Measurements from ENCODE around the gene FOXJ3. TPM values are rescaled to one million over a fixed set of nuclear protein-coding genes. Genes with fewer than 3 reads are reported as not detected.
A peak's percentile ranks its signal among the peaks of the same experiment; 100 is the strongest.

The FOXJ3 gene
- total RNA-seq, 1 experiment from 2014 or later, result 33.8 TPM

DNA sequence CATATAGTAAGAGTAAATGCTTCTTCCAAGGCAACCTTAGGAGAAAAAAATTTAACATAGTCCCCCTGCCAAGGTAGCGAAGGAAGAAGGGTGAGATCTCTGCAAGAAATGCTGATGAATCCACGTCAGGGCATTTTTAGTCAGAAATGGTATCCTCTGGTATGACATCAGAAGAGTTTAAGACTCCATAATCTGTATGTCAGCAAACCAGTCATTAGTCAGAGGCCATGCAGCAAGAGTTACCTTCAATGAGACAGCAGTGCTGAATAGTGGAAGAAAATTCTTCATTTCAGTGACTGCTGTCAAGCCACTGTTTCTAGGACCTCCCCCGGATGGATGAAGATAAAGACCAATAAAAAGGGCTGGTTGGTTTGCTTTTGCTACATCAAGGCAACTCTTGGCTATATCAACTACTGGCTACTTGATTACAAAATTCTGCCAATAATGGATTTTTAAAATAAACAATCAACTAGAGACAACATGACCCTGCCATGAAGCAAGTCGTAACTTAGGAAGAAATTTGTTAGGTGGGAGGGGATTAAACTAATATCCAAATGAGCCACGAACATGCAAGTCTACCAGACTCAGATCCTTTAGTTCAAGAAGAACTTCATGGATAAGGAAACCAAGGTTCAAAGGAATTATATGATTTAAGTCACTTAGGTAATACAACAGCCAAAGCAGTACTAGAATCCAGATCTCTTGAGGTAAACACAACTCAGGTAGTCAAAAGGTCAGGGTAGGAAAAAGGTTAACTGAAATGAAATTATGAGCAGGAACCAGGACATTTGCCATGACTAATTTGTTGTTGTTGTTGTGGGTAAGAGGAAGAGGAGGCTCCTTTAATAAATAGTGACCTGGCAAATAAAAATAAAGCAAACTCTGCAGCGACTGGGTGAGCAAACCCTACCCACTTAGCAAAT is 144.8 kb downstream of the FOXJ3 start:
- no peak for DNase-seq (ENCODE audit: low read depth)

DNA sequence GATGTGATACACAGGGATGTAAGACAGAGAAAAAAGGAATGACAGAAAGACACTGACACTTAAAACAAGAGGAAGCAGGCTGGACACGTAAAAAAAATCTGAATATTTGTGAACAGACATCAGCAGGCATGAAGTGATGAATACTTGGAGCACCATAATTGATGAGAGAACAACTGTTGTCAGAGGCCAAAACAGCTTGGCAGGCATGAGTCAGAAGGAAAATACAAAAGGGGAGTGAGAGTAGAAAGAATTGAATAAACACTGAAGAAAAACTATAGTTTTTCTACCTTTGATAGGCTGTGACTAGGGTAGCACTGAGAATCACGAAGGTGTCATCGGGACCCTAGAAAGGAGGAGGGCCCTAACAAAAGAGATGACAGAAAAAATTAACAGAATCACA is 148.9 kb downstream of the FOXJ3 start:
- DNase-seq (ENCODE audit: low read depth), result peak; percentile 48

DNA sequence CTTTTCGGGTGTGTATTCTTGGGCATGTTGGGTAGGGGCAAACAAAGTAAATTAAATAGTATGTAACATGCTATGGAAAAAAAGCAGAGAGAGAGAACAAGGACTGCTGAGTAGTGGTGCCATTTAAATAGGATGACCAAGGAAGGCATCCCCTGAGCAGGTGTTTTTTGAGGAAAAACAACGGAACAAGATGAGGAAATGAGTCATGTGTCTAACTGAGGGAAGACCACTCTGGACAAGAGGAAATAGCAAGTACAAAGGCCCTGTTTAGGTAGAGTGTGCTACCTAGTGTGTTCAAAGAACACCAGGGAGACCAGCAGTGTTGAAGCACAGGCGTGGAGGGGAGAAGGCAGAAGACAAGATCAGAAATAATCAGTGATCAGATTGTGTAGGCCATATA is 150.4 kb downstream of the FOXJ3 start:
- DNase-seq (ENCODE audit: low read depth), result no peak

DNA sequence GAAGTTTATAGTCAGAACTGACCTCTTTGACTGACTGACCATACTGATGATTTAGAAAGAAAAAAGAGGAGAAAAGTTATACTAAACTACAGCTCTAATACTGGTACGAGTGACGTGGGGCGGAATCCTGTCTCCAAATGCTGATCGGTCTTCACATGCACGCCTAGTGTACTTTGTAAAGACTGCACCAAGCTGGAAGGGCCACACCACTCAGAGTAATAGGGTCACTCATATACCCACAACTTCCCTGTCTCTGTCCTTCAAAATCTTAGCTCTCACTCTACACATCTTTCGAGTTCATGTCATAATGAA is 151.1 kb downstream of the FOXJ3 start:
- DNase-seq (ENCODE audit: low read depth), result no peak

DNA sequence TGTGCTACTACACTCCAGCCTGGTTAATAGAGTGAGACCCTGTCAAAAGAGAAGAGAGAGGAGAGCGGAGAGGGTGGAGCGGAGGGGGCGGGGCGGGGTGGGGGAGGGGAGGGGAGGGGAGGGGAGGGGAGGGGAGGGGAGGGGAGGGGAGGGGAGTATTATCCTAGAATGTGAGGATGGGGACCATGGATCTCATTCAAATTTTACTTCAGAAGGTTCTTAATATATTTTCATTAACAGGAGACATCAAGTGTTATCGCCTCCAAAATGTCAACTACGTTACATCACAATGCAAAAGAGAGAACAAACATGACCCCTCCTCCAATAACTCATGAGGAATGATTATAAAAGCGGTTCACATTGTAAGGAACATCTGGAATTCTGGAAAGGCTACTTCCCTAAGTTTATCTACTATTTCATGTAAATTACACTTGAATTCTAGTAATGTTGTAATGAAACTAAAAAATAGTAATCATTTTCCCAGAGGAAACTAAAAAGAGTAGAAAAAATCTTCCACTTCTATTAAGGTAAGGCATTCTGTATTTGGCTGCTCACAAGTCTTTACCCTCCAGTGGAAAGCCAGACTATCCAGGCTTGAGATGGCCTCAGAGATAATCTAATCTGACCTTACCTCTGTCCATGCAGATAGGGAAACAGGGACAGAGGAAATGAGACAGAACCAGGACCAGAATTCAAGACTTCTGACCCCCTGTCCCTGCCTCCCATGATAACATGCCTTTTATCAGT is 151.7 kb downstream of the FOXJ3 start:
- DNase-seq (ENCODE audit: low read depth), result no peak

DNA sequence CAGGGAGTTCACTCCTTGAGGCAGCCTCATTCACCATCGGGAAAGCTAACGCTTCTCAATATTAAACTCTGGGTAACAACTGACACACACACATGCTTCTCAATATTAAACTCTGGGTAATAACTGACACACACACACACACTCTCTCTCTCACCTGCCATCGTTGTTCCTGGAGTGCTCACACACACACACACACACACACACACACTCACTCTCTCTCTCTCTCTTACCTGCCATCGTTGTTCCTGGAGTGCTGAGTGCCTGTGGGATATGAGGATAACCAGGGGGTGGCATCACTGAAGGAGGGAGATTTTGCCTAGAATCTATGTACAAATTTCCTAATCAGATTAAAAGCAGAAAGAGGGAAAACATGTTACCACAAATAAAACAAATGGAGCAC is 153.3 kb downstream of the FOXJ3 start:
- DNase-seq (ENCODE audit: low read depth), result no peak

DNA sequence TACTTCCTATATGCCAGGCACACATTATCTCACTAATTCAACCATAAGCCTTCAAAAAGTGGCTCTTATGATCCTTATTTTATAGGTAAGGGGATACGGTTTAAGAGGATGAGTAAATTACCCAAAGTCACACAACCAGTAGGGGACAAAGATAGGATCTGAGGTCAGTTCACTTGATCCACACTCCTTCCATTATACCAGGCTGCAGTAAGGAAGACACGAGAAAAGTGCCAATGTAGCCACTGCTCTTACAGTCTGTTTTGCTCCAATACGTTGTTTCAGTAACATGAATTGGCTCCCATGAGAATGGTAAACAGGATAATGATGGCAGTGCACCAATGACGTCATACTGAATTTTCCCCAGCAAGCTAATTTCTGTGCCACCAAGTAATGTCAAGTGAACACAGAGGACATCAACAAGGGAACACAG is 155.1 kb downstream of the FOXJ3 start:
- DNase-seq (ENCODE audit: low read depth), result no peak

DNA sequence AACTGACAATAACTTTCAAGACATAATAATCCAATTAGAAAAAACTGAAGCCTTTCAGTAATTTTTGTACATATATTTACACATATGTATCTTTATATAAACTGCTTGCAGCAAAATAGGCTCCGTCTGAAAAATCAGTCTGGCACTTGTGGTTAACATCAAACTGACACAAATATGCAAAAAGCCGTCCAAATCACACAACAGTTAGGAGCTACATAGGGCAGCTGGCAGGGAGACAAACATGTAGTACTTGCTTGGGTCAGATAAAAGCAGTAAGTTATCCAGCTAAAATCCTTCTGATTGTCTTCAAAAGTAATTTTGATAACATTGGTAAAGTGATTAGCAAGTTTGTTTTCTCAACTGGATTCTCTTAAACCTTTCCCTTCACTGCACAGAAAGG is 155.8 kb downstream of the FOXJ3 start:
- no peak for DNase-seq (ENCODE audit: low read depth)

DNA sequence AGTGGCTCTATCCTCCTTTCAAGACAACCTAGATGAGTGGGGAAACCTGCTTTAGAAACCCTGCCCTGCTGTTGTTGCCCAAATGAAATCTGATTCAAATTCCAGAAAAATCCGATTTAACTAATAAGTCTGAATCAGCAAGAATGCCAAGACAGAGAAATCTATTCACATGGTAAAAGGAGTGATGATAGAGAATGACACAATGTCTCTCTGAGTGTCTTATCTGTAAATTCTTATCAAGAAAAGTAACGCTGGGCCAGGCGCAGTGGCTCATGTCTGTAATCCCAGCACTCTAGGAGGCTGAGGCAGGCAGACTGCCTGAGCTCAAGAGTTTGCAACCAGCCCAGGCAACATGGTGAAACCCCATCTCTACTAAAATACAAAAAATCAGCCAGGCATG is 156.8 kb downstream of the FOXJ3 start:
- DNase-seq (ENCODE audit: low read depth), result no peak

DNA sequence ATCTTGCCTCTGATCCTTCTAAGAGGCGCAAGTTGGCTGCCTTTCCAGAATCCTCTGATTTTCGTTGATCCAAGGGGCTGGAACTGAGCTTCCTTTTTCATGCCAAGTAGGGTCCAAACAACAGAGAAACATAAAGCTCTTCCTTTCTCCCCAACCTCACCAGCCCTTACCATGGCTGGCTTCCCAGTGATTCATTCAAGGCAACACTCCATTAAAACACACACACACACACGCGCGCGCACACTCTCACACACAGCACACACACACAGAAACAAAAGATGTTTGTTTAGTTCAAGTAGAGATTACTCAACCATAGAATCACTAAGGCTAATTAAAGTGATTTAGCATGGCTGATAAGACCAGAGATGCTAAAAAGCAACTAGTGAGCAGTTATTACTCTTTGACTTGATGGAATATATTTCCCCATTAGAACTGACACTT is 157.5 kb downstream of the FOXJ3 start:
- peak; percentile 65 for DNase-seq (ENCODE audit: low read depth)

DNA sequence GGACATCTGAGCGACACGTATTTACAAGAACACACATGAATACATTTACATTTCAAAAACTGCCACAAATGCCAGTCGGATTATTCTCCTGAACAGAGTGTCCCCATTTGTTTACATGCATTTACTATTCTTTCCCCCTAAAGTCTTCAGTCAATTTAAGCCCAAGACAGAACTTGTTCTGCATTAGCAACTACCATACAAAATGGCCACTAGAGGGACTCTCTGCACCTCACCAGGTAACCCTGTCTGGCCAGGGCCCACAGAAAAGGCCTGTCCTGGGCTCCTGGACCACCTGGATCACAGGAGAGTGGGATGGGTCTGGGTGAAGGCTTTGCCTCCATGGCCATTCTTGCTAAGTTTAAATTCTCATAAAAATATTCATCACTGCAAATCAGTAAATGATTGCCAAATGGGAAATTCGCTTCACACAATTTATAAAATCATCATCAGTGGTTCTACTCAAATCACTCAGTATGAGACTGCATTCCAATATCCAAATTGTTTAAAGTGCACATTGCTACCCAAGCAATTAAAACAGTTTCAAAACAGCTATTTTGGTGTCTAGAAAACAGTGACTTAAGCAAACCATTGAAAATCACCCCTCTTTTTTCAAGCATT is 158.0 kb downstream of the FOXJ3 start:
- DNase-seq (ENCODE audit: low read depth), result no peak

DNA sequence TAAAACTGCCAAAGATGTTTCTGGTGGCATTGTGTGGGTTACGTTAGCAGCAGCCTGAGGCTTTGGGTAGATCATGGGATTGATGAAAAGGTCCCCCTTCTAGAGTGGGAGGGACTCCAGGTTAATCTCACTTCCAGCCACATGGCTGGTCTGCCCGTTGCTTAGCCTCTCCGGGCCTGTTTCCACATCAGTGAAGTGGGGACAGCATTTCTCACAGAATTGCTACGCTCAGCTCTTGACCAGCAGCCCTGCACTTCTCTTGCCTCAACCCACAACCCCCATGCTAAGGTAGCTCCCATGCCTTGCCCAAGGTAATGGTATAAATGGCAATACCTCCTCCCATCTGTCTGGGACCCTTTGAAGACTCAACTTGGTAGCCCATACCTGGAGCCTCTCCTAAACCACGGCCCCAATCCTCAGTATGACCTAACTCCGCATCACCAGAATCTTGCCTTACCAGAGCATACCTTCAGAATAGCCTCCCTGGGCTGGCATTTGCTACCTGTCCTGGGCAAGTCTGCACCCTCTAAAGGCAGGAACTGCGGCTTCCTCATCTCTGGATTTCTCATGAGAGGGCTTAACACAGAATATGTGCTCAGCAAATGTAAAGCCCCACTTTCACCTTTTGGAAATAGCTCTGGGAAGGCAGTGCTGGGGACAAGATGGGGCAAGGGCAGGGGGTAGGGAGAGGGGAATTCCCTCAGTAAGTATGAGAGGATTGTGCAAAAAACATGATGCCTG is 159.6 kb downstream of the FOXJ3 start:
- no peak for DNase-seq (ENCODE audit: low read depth)

DNA sequence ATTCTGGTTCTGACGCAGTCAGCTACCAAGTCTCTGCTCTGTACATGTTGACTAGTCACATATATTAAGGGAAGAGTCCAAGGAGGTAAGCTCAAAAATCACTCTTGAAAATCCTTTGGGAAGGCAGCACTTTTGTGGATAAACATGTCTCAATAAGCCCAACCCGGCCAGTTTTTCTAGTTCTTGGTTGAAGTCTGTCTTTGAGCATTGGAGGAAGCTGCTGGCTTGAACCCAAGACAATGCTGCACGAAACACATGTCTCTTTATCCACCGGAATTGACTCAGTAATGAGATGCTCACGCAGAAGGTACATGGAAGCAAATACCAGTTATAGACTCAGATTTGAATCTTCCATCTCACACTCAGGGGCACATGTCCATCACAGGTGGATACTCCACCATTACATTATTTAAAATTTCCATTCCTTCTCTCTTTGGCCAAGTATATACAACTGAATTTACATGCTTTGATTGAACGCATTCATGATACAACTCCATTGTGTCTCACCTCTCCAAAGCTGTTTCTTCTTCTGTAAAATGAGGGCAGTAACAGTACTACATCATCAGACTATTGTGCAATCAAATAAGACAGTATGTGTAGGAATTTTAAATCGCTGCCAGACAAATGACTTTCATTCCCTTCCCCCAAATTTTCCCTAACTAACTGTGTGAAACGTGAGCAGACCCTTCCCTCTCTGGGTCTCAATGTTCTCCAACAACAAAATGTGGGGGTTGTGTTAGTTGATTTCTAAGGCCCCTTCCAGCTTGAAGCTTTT is 160.9 kb downstream of the FOXJ3 start:
- no peak for DNase-seq (ENCODE audit: low read depth)

DNA sequence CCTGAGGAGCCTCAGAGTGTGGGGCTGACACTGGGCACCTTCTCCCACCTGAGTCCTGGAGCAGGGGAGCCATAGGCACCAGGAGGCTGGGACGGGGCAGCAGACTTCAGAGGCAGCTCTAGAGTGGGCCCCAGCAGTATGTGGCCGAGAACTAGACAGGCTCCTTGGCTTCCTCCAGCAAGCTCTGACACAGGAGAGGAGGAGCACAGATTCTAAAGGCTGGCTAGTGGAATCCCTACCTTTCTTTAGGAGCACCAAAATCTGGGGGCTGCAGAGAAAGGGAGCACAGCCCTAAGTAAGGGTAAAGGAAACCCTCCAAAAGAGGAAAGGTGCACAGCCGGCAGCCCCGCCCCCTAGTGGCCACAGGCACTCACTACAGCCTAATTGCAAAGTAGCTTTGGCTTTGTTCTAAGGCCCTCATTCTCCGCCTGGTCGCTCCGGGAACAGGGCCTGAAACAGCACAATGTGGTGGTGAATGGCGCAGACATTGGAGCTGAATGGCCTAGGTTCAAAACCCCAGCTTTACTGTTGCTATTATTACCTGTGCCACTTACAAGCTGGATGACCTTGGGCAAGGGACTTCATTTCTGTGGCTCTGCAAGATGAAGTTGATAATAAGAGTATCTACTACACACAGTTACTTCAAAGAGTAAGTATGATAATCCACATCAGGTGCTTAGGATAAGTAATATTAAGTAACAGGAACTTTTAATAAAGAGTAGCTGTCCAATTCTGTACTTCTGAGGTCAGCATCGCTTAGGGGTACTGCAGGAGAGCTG is 161.7 kb downstream of the FOXJ3 start:
- DNase-seq (ENCODE audit: low read depth), result peak; percentile 64

DNA sequence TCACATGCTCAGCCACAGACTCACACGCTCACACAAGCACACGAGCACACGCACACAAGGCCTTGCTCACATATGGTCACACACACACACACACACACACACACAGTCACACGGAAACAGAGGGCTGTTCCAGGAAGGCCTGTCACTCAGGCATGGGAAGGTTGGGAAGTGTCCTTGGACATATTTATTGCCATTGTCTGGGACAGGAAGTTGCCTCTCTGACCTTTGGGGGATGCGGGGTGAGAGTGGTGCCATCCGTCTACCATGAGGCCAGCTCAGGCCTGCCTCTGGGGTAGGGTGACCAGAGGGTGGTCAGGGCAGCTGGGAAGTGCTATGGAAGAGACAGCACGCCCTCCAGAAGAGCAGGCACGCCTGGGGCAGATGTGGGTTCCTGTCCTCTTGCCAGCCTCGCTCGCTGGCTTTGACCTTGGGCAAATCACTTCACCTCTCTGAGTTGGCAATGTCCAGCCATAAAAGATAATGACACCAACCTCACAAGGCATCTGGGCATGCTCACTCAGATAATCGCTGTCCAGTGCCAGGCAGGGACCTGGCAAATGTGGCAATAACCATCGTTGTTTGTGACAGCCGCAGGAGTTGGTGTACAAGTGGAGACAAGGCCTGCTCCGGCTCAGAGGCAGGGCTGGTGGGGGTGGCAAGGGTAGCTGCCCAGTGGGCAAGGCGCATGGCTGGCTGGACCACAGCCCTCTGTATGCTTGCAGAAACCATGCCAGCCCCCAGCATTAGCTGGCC is 162.5 kb downstream of the FOXJ3 start:
- no peak for DNase-seq (ENCODE audit: low read depth)

DNA sequence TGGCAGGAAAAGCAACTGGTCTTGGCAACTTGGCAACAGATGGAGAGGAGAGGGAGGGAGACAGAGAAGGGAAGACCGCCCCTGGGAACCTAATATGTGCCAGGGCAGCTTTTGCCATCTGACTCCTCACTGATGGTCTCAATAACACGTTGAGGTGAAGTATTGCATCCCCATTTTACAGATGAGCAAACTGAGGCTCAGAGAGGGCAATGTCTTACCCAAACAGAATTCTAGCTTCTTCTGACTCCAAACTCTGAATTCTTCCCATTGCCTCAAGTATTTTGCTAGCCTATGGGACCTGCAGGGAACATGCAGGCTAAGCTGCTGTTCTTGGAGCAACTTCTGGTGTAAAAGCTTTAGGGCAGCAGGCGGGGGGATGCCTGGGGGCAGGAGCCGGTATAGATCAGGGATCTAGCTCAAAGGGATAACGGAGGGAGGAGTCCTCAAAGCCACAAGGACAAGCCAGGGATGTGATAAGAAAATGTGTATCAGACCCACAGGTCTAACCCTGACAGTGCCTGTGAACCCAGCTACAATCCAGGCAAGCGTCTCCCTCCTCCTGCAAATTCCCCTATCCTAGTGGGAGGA is 163.3 kb downstream of the FOXJ3 start:
- no peak for DNase-seq (ENCODE audit: low read depth)

DNA sequence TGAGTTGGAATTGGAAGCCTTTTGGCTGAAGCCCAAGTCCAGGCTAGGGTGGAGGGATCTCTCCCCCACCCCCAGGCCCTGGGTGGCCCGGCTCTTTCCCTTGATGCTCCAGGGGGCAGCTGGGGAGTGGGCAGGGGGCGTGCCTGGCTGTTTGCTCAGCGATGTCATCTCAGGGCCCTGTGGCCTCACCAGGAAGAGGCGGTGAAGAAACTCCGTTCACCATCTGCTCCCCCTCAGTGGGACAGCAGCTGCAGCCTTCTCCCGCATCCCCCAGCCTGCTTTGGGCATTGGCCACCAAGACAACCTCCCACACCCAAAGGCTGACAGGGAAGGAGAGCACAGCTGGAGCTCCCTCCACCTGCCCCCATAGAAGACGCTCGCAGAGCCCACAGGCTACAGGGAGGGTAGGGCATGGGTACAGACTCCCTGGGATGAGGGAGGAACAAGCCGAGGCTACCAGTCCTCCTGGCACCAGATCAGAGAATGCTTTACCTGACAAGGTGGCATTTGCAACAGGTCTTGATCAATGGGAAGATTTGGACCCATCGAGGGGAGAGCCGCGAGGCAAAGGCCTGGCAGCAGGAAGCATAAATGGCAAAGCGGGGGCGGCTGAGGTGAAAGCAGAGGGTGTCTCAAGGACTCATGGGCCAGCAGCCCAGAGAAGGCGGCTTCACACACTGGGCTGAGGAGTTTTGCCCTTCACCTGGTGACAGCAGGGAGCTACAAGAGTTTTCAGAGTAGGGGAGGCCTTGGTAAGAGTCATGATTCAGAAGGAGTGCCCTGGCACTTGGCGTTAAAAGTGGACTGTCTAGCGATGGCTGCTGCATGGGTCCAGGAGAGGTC is 164.0 kb downstream of the FOXJ3 start:
- DNase-seq (ENCODE audit: low read depth), result no peak

DNA sequence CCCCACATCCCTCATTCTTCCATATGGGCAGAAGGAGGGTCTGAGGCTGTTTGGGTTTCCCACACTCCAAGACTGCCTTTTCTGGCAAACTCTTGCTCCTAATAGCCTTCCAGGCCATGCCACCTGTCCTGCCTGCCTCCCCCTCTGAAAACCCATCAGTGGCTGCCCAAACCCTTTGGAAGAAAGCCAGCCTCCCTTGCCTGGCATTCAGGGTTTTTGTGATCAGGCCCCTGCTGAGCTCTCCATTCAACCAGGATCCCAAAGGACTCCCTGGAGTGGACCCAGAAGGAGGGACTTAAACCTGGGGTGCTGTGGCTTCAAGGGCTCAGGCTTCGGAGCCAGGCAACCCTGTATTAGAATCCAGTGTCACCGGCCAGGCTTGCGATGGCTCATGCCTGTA is 166.3 kb downstream of the FOXJ3 start:
- DNase-seq (ENCODE audit: low read depth), result no peak

DNA sequence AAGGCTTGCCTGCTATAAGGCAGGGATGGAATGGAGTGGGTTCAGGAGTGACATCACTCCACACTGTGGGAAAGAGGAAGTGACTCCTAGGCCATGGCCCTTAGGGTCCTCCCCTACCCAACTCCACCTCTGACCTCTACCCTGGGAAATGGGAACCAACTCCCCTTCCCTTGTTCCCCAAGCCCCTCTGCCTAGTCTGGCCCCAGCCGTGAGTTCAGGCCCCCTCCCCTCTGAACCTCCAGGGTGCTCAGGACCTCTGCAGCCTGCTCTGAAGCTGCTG is 166.7 kb downstream of the FOXJ3 start:
- no peak for DNase-seq (ENCODE audit: low read depth)
